Esophagus mucosa (tissue), 1 donor: Measurements from ENCODE around the gene NTM. TPM values are rescaled to one million over a fixed set of nuclear protein-coding genes. Genes with fewer than 3 reads are reported as not detected.

ENCODE experiments used
- ATAC-seq: fragments of 200-7000 bp; cut with Tn5 transposase; one replicate; pipeline ENCODE4 v1.9.1; 2020
- total RNA-seq: library from RNA; stranded (reverse); gene quantifications from one replicate; pipeline ENCODE4 v1.2.4, GENCODE V29; 2023
- donor health status: DM: yes; HTN: yes; CAD: no.

The NTM gene
- total RNA-seq, 1 donor from 2014 or later: 0.92 TPM

- no peak for ATAC-seq
Measured at GRCh38 chr11:131787119-131787518, 416.7 kb downstream of the NTM start.

- ATAC-seq: no peak
Measured at GRCh38 chr11:131790586-131790985, 420.2 kb downstream of the NTM start.

DNA sequence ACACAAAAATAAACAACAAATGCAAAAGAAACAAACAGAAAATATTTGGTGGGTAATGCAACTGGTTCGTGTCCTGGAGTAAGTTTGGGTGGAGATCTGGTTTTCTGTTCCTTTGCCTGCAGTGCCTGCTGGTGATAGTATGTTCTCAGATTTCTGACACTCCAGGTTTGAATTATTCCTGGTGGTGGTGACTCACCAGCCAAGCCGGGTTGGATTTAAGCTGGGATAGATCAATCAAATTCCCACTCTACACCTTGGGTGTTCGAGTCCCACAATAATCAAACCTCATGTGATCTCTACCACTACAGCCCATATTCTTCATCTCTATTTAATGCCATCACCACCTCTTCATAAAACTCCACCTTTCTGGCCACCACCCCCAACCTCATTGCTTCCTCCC is 421.8 kb downstream of the NTM start:
- ATAC-seq: no peak

GRCh38 chr11:131796089-131796488 is 425.7 kb downstream of the NTM start:
- ATAC-seq: no peak

DNA sequence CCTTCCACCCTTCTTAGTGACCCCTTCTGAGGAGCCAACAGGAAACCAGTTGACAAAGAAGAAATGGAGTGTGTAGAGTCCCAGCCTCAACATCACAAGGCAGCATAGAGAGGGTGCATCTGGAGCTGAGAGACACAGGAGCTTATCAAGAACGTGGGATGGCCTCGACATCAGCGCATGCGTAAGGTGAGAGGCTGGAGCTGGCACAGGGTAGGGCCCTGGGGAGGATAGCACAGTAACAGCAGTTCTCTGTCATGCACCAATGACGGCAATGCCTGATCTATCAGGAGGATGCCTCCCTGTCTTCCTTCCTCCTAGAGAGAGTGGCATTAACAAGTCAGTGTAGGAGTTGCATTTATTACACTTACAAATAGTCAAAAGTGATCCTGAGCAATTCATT is 426.1 kb downstream of the NTM start:
- no peak for ATAC-seq

- no peak for ATAC-seq
Measured at GRCh38 chr11:131800452-131800851, 430.0 kb downstream of the NTM start.

- ATAC-seq: no peak
Measured at GRCh38 chr11:131802440-131803115, 432.2 kb downstream of the NTM start.

DNA sequence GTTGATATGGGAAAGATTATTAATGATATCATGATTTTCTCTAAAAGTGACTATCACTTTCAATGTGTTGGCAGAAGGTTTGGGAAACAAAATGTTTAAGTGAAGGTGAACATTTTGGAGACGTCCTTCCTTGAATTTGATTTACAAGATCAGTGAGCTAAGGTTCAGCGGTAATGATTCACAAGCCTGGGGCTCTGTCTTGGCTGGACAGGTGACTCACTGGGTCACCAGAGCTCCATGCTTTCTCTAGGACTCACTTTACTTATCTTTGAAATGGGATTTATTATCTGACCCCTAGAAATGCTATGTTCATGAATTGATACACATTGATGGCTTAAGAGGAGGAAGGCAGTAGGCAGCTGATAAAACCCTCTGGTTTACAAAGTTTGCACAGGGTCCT is 437.5 kb downstream of the NTM start:
- no peak for ATAC-seq

DNA sequence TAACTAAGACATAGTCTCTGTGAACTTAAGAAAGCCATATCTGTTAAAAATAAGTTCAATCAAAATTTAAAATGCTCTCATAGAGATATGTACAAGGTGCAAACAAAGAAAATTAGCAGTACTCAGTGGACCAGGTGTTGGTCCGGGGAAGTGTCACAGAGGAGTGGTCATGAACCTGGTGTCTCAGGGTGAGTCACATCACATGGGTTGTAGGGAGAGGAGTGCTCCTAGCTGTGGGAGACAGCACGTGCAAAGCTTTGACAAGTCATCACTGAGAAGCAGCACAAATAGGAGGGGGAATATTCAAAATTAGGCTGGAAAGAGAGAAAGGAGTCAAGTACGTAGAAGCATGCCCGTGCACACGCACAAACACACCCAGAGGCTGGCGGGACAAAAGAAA is 438.1 kb downstream of the NTM start:
- ATAC-seq: no peak

GRCh38 chr11:131809203-131809918 is 438.9 kb downstream of the NTM start:
- ATAC-seq: no peak

DNA sequence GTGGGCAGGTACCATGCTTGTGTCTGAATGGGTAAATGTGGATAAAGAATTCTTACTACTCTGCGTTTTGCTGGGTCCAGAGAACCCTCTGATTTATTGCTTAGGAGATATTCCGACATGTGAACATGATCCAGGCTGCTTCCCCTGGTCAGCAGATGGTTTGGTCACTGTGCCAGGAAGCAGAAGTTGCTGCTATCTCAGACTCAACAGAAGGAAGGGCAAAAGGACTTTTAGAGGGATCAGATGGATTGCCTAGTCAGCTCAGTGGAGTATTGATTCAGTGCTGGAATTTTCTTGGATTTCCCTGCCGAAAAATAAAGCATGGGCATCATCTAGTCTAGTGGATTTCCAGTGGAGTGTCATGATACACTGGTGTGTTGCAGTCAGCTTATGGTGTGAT is 440.1 kb downstream of the NTM start:
- ATAC-seq: no peak

DNA sequence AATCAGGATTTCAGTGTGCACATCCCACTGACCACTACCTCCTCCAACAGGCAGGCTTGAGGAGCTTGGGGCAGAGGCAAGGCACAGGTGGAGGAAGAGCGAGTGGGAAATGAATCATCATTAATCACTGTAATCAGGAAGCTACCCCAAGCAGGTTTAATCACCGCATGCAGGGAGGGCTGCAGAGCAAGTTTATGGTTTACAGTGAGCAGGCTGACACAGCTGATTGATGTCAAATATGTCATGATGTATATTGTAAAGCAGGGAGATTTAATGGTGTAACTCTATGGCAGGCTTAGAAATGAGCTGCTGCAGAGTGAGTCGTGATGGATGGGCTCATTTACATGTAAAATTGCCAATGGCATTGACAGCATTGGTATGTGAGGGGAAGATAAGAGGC is 441.0 kb downstream of the NTM start:
- peak; percentile 56 for ATAC-seq

DNA sequence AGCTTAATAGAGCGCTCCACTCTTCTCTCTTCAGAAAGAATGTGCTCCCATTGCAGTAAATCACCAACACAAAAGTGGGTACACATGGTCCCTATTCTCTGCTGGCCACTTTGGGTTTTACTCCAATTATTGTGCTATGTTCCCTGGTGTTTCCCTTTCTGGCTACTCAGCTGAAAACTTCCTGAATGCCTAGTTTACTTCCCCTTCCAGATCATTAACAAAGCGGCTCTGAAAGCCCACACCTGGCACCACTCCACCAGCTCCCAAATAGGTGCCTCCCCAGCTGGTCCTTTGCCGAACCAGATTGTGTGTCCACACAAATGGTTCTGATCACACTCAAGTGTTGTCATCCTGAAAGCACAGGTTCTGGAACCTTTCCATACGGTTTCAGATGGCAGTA is 443.7 kb downstream of the NTM start:
- ATAC-seq: no peak

GRCh38 chr11:131815590-131815989 is 445.2 kb downstream of the NTM start:
- ATAC-seq: no peak

DNA sequence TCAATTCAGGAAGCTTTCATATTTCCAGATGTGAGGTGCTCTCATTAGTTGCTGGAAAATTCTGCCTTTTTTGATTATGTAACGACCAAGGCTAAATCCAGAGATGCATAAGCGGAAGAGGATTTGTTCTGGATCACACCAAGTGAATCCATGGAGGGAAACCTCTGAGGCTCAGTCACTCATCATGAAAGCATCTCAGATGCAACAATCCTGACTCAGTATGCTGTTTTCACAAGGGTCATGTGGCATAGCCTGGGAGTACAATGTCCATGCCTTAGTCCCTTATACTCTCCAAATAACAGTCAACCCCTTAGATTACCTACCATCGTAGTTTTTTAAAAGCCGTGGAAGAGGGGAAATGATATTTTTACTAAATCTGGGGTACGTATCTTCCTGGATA is 445.6 kb downstream of the NTM start:
- ATAC-seq: no peak

GRCh38 chr11:131817687-131818188 is 447.3 kb downstream of the NTM start:
- ATAC-seq: no peak

GRCh38 chr11:131819865-131820264 is 449.4 kb downstream of the NTM start:
- no peak for ATAC-seq

- no peak for ATAC-seq
Measured at GRCh38 chr11:131822506-131822905, 452.1 kb downstream of the NTM start.

- ATAC-seq: no peak
Measured at GRCh38 chr11:131823772-131824171, 453.4 kb downstream of the NTM start.

DNA sequence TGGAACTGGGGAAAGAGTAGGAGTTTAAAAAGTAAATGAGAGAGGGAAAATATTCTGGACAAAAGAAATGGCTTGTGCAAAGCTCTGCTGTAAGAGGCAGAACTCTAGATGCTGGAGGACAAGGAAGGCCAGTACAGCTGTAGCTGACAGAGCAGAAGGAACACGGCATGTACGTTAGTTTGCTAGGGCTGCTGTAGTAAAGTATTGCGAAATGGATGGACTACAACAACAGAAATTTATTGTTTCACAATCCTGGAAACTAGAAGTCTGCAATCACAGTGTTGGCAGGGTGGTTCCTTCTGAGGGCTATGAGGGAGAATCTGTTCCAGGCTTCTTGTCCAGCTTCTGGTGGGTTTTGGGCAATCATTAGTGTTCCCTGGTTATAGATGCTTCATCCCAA is 454.4 kb downstream of the NTM start:
- no peak for ATAC-seq

DNA sequence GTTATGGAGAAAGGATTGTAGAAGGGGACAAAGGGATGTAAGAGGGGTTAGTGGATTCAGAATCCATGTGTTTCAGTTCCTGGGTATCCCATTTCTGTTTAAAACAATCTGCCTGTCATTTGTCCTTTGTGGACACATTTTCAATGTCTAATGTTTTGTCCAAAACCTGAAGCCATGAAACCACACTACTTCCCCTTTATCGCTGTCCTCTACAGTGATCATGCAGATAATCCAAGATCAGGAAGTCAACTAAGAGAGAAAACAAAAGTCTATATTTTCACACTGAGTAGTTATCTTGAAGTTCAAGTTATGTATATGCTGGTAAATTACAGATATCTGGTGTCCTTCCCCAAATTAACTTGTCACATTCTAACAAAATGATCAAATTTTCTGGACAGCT is 457.0 kb downstream of the NTM start:
- no peak for ATAC-seq

GRCh38 chr11:131829725-131830124 is 459.3 kb downstream of the NTM start:
- ATAC-seq: no peak

GRCh38 chr11:131832079-131832478 is 461.7 kb downstream of the NTM start:
- no peak for ATAC-seq

GRCh38 chr11:131833366-131833765 is 463.0 kb downstream of the NTM start:
- ATAC-seq: no peak
